Endothelial cell of umbilical vein (primary cell): ENCODE measurements around the gene EXOC3.

Source experiments
- CTCF ChIP-seq, 2 donors: IDR thresholded peaks; 1 replicate in 1 of 2; 2 replicates in 1 of 2; pipeline ENCODE4 v1.5.1; 2011; ENCODE audit warnings: low read length in 2 of 2, mild to moderate bottlenecking in 2 of 2, moderate library complexity in 2 of 2, control low read depth in 1 of 2, inconsistent platforms in 1 of 2, low read depth in 1 of 2; ENCODE audit not compliant: insufficient read depth in 1 of 2; ENCODE audit errors: extremely low read depth in 1 of 2
- EZH2 ChIP-seq: IDR thresholded peaks from 2 replicates; pipeline ENCODE4 v1.6.1; 2012; ENCODE audit warnings: borderline replicate concordance, low read depth, mild to moderate bottlenecking, moderate library complexity, low read length, inconsistent platforms; ENCODE audit not compliant: severe bottlenecking
- FOS ChIP-seq: IDR thresholded peaks from 2 replicates; pipeline ENCODE4 v1.6.1; 2011; ENCODE audit warnings: mild to moderate bottlenecking, low read length, moderate library complexity, borderline replicate concordance; ENCODE audit not compliant: insufficient read depth
- GATA2 ChIP-seq: IDR thresholded peaks from 2 replicates; pipeline ENCODE4 v1.7.0; 2011; ENCODE audit warnings: low read depth, mild to moderate bottlenecking, moderate library complexity, mixed read lengths, low read length; ENCODE audit not compliant: insufficient read length, insufficient read depth
- JUN ChIP-seq: IDR thresholded peaks from 2 replicates; pipeline ENCODE4 v1.6.1; 2011; ENCODE audit warnings: borderline replicate concordance, low read depth; ENCODE audit not compliant: insufficient read length, insufficient read depth
- MAX ChIP-seq: IDR thresholded peaks from 2 replicates; pipeline ENCODE4 v1.6.1; 2011; ENCODE audit not compliant: insufficient read depth, insufficient read length
- POLR2A ChIP-seq: IDR thresholded peaks from 2 replicates; pipeline ENCODE4 v1.6.1; 2012; ENCODE audit warnings: low read depth, mild to moderate bottlenecking, control low read depth, low read length
- POLR2AphosphoS5 ChIP-seq: IDR thresholded peaks from 2 replicates; pipeline ENCODE4 v1.6.1; 2012; ENCODE audit warnings: low read depth, mild to moderate bottlenecking, control low read depth, low read length, moderate library complexity; ENCODE audit not compliant: insufficient read depth

DNA sequence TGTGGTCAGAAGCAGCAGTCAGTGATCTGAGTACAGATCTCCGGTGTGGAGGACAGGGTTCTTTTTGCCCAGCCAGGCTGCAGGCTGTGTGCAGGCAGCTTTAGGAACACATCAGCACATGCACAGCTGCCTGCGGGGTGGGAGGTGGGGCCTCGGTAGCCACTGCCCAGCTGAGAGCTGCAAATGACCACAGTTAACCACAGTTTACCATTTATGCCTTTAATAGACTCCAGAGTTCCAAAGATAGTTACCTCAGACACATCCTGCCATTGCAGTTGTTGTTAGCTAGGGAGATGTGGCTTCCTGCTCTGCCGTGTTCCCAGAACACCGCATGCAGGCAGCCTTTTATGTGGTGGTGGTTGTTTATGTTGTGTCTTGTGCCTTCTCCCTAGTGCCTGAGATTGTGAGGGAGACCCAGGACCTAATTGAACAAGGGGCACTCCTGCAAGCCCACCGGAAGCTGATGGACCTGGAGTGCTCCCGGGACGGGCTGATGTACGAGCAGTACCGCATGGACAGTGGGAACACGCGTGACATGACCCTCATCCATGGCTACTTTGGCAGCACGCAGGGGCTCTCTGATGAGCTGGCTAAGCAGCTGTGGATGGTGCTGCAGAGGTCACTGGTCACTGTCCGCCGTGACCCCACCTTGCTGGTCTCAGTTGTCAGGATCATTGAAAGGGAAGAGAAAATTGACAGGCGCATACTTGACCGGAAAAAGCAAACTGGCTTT is 10.2 kb downstream of the EXOC3 start:
- no peak for TF ChIP-seq POLR2AphosphoS5
- TF ChIP-seq CTCF (IDR thresholded peaks at IDR 0.05; ENCODE audit: extremely low read depth in 1 of 2, insufficient read depth in 1 of 2, low read depth in 1 of 2, low read length in 2 of 2) = no peak
- TF ChIP-seq EZH2 = no peak
- TF ChIP-seq POLR2A = no peak
- TF ChIP-seq FOS = no peak
- TF ChIP-seq JUN = no peak
- TF ChIP-seq MAX = no peak
- no peak for TF ChIP-seq GATA2
